ENCODE measurements around the gene RHOD.

GRCh38 chr11:67048515-67049130 lies 8.0 kb upstream of the RHOD start:
- no peak for TF ChIP-seq POLR2A (IDR thresholded peaks at IDR 0.05; ENCODE audit: low read length)
- TF ChIP-seq GATA1 (IDR thresholded peaks at IDR 0.05; ENCODE audit: low read depth, low read length), result no peak
